ENCODE data around the gene MIPOL1. TPM values are rescaled to one million over a fixed set of nuclear protein-coding genes. Genes with fewer than 3 reads are reported as not detected.
A peak's percentile ranks its signal among the peaks of the same experiment; 100 is the strongest.

The MIPOL1 gene
- total and polyA plus RNA-seq, 2 of the 13 experiments (the other 11 are each of a cell fraction or from before 2014, with no cell fraction given), result 8.6 to 34.2 TPM

DNA sequence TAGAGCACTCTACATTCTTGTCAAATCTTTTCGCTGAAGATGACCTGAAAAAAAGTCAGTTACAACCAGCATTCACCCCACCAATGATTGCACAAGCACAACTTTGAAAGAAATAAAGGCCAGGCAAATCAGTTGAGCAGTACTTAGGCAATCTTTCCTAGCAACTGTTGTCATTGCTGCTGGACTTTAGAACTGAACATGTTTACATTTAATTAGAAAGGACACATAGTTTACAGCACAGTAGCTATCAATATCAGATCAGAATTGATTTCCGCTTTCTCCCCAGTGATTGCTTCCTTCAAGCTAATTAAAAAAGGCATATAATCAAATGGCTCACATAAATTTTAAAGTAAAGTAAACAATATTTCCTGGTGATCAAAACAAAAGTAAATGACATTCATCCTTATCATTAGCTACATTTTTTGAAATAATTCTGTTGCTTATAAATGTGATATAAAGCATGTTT, 268.9 kb downstream of the MIPOL1 start (continued):
- TF ChIP-seq, protein P1, sequence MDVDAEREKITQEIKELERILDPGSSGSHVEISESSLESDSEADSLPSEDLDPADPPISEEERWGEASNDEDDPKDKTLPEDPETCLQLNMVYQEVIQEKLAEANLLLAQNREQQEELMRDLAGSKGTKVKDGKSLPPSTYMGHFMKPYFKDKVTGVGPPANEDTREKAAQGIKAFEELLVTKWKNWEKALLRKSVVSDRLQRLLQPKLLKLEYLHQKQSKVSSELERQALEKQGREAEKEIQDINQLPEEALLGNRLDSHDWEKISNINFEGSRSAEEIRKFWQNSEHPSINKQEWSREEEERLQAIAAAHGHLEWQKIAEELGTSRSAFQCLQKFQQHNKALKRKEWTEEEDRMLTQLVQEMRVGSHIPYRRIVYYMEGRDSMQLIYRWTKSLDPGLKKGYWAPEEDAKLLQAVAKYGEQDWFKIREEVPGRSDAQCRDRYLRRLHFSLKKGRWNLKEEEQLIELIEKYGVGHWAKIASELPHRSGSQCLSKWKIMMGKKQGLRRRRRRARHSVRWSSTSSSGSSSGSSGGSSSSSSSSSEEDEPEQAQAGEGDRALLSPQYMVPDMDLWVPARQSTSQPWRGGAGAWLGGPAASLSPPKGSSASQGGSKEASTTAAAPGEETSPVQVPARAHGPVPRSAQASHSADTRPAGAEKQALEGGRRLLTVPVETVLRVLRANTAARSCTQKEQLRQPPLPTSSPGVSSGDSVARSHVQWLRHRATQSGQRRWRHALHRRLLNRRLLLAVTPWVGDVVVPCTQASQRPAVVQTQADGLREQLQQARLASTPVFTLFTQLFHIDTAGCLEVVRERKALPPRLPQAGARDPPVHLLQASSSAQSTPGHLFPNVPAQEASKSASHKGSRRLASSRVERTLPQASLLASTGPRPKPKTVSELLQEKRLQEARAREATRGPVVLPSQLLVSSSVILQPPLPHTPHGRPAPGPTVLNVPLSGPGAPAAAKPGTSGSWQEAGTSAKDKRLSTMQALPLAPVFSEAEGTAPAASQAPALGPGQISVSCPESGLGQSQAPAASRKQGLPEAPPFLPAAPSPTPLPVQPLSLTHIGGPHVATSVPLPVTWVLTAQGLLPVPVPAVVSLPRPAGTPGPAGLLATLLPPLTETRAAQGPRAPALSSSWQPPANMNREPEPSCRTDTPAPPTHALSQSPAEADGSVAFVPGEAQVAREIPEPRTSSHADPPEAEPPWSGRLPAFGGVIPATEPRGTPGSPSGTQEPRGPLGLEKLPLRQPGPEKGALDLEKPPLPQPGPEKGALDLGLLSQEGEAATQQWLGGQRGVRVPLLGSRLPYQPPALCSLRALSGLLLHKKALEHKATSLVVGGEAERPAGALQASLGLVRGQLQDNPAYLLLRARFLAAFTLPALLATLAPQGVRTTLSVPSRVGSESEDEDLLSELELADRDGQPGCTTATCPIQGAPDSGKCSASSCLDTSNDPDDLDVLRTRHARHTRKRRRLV (CRISPR knock-in tag; IDR thresholded peaks at IDR 0.05), result no peak; the same call in 1 of the 2 replicates
- peak; percentile 97 for TF ChIP-seq ZNF205 (CRISPR knock-in tag; IDR thresholded peaks at IDR 0.05)
- peak; percentile 98 for TF ChIP-seq ZNF136 (CRISPR knock-in tag; IDR thresholded peaks at IDR 0.05; ENCODE audit: low read depth)
- peak; percentile 95 for TF ChIP-seq TGIF2 (CRISPR knock-in tag; IDR thresholded peaks at IDR 0.05)
- no peak for TF ChIP-seq TCF12 (IDR thresholded peaks at IDR 0.05)
- peak; percentile 98 for TF ChIP-seq TCF12 (CRISPR knock-in tag; IDR thresholded peaks at IDR 0.05)
- TF ChIP-seq HDAC2 (CRISPR knock-in tag; IDR thresholded peaks at IDR 0.05), result peak; percentile 100
- no peak for TF ChIP-seq SNRNP70 (IDR thresholded peaks at IDR 0.05; ENCODE audit: low read depth, low read length)
- peak; percentile 90 for TF ChIP-seq YEATS2 (CRISPR knock-in tag; IDR thresholded peaks at IDR 0.05; ENCODE audit: borderline replicate concordance)
- TF ChIP-seq ARNT (IDR thresholded peaks at IDR 0.05), result no peak
- TF ChIP-seq ZNF83 (CRISPR knock-in tag; IDR thresholded peaks at IDR 0.05; ENCODE audit: borderline replicate concordance), result no peak
- TF ChIP-seq ZNF232 (CRISPR knock-in tag; IDR thresholded peaks at IDR 0.05; ENCODE audit: borderline replicate concordance), result peak; percentile 77; the same call in 1 of the 2 replicates
- peak; percentile 94 for TF ChIP-seq ZNF557 (CRISPR knock-in tag; IDR thresholded peaks at IDR 0.05)
- no peak for TF ChIP-seq HMGA1 (CRISPR knock-in tag; conservative IDR thresholded peaks at IDR 0.05)
- TF ChIP-seq RARA (CRISPR knock-in tag; IDR thresholded peaks at IDR 0.05), result peak; percentile 97
- TF ChIP-seq KLF13 (CRISPR knock-in tag; IDR thresholded peaks at IDR 0.05), result no peak
- TF ChIP-seq, protein P2, sequence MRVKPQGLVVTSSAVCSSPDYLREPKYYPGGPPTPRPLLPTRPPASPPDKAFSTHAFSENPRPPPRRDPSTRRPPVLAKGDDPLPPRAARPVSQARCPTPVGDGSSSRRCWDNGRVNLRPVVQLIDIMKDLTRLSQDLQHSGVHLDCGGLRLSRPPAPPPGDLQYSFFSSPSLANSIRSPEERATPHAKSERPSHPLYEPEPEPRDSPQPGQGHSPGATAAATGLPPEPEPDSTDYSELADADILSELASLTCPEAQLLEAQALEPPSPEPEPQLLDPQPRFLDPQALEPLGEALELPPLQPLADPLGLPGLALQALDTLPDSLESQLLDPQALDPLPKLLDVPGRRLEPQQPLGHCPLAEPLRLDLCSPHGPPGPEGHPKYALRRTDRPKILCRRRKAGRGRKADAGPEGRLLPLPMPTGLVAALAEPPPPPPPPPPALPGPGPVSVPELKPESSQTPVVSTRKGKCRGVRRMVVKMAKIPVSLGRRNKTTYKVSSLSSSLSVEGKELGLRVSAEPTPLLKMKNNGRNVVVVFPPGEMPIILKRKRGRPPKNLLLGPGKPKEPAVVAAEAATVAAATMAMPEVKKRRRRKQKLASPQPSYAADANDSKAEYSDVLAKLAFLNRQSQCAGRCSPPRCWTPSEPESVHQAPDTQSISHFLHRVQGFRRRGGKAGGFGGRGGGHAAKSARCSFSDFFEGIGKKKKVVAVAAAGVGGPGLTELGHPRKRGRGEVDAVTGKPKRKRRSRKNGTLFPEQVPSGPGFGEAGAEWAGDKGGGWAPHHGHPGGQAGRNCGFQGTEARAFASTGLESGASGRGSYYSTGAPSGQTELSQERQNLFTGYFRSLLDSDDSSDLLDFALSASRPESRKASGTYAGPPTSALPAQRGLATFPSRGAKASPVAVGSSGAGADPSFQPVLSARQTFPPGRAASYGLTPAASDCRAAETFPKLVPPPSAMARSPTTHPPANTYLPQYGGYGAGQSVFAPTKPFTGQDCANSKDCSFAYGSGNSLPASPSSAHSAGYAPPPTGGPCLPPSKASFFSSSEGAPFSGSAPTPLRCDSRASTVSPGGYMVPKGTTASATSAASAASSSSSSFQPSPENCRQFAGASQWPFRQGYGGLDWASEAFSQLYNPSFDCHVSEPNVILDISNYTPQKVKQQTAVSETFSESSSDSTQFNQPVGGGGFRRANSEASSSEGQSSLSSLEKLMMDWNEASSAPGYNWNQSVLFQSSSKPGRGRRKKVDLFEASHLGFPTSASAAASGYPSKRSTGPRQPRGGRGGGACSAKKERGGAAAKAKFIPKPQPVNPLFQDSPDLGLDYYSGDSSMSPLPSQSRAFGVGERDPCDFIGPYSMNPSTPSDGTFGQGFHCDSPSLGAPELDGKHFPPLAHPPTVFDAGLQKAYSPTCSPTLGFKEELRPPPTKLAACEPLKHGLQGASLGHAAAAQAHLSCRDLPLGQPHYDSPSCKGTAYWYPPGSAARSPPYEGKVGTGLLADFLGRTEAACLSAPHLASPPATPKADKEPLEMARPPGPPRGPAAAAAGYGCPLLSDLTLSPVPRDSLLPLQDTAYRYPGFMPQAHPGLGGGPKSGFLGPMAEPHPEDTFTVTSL (CRISPR knock-in tag; IDR thresholded peaks at IDR 0.05; ENCODE audit: borderline replicate concordance), result peak; percentile 100
- TF ChIP-seq, protein P3, sequence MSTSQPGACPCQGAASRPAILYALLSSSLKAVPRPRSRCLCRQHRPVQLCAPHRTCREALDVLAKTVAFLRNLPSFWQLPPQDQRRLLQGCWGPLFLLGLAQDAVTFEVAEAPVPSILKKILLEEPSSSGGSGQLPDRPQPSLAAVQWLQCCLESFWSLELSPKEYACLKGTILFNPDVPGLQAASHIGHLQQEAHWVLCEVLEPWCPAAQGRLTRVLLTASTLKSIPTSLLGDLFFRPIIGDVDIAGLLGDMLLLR (CRISPR knock-in tag; IDR thresholded peaks at IDR 0.05), result no peak
- no peak for TF ChIP-seq PAF1 (CRISPR knock-in tag; IDR thresholded peaks at IDR 0.05)
- TF ChIP-seq ZNF746 (CRISPR knock-in tag; IDR thresholded peaks at IDR 0.05), result no peak; the same call in 1 of the 2 replicates
- TF ChIP-seq MTA3 (CRISPR knock-in tag; IDR thresholded peaks at IDR 0.05), result no peak
